Stimulated activated CD4-positive, alpha-beta T cell treated with anti-CD3 and anti-CD28 coated beads, Interleukin-2, amount 100 ng/mL, for 4 hours (primary cell): ENCODE data around the gene HGD.
"Not testable (repeated sequence)": the region's sequence is repeated elsewhere in the genome, so short reads cannot be mapped to it uniquely, and the experiment has no call there.

Source experiments
- DNase-seq: peaks from one replicate; pipeline ENCODE4 v3.0.0-alpha.2; 2020; ENCODE audit warnings: low read depth

Gene HGD

GRCh38 chr3:120637851-120638559 is 44.0 kb downstream of the HGD start:
- no peak for DNase-seq

- DNase-seq: no peak
These were observed 45.1 kb downstream of the HGD start for GRCh38 chr3:120636795-120637401.

- no peak for DNase-seq
These were observed 47.5 kb downstream of the HGD start for GRCh38 chr3:120634539-120634938.

GRCh38 chr3:120625159-120625586 is 56.9 kb downstream of the HGD start:
- no peak for DNase-seq

GRCh38 chr3:120623727-120624093 is 58.3 kb downstream of the HGD start:
- no peak for DNase-seq

- no peak for DNase-seq
These were observed 58.9 kb downstream of the HGD start for GRCh38 chr3:120622870-120623726.

- DNase-seq: no peak
These were observed 59.6 kb downstream of the HGD start for GRCh38 chr3:120622457-120622856.

GRCh38 chr3:120616745-120617144 is 65.3 kb downstream of the HGD start:
- DNase-seq: not testable (repeated sequence)

GRCh38 chr3:120615847-120616609 is 66.0 kb downstream of the HGD start:
- no peak for DNase-seq

GRCh38 chr3:120614765-120615164 is 67.3 kb downstream of the HGD start:
- DNase-seq: no peak

GRCh38 chr3:120608506-120608905 is 73.5 kb downstream of the HGD start:
- no peak for DNase-seq

GRCh38 chr3:120604784-120605183 is 77.3 kb downstream of the HGD start:
- no peak for DNase-seq

GRCh38 chr3:120604382-120604781 is 77.7 kb downstream of the HGD start:
- DNase-seq: no peak

GRCh38 chr3:120602682-120603081 is 79.4 kb downstream of the HGD start:
- DNase-seq: no peak

GRCh38 chr3:120601554-120601953 is 80.5 kb downstream of the HGD start:
- no peak for DNase-seq

- no peak for DNase-seq
These were observed 82.8 kb downstream of the HGD start for GRCh38 chr3:120599211-120599610.

GRCh38 chr3:120597445-120598049 is 84.5 kb downstream of the HGD start:
- no peak for DNase-seq

GRCh38 chr3:120596853-120597223 is 85.2 kb downstream of the HGD start:
- no peak for DNase-seq

- peak; percentile 95 for DNase-seq
These were observed 85.8 kb downstream of the HGD start, which contains the start of gene NDUFB4 for GRCh38 chr3:120596116-120596852. Gene NDUFB4, plus strand, starts transcription at chr3:120596336. Its CDS starts 24 bp downstream, at chr3:120596360.

GRCh38 chr3:120595788-120596115 is 86.3 kb downstream of the HGD start:
- DNase-seq: no peak

- no peak for DNase-seq
These were observed 94.6 kb downstream of the HGD start for GRCh38 chr3:120587332-120587975.
